Right ventricle myocardium superior (tissue), 1 donor: Measurements from ENCODE around the gene BAIAP2L1. TPM values are rescaled to one million over a fixed set of nuclear protein-coding genes. Genes with fewer than 3 reads are reported as not detected.

Source experiments
- ATAC-seq: fragments of 200-7000 bp; cut with Tn5 transposase; one replicate; pipeline ENCODE4 v1.9.1; 2020; ENCODE audit warnings: mild to moderate bottlenecking; ENCODE audit not compliant: poor library complexity
- DNase-seq: peaks from one replicate; pipeline ENCODE4 v3.0.0-alpha.2; 2020
- intact Hi-C: fragments of 100-400 bp; cut with DNase I; formaldehyde crosslinking; loops from one replicate; pipeline ENCODE4 v1.11.2; 2022
- total RNA-seq: library from RNA; stranded (reverse); fragmentation: NEBNext Ultra II Directional; extraction: Animal tissue kit (Norgen Biotek cat#: 25700); gene quantifications from one replicate; pipeline ENCODE4 v1.2.1, GENCODE V29; 2021
- donor health status: DM: no; HTN: yes; CAD: no; lungs with severe emphysema.

Gene BAIAP2L1
- total RNA-seq, 1 donor from 2014 or later, result 1.6 TPM

GRCh38 chr7:98254951-98255610 is 145.8 kb downstream of the BAIAP2L1 start:
- intact Hi-C loops, result no loop called here
- ATAC-seq (no peak), DNase-seq (no peak)

- ATAC-seq, result no peak
Observed at GRCh38 chr7:98254516-98254915, 146.4 kb downstream of the BAIAP2L1 start.

GRCh38 chr7:98252425-98253054 is 148.3 kb downstream of the BAIAP2L1 start:
- intact Hi-C loops, result no loop called here
- DNase-seq (no peak), ATAC-seq (no peak)

More at GRCh38 chr7:98254516-98254915, 146.4 kb downstream of the BAIAP2L1 start:
- intact Hi-C loops, result no loop called here
- no peak for DNase-seq

- peak; percentile 100 for ATAC-seq
- peak; percentile 98 for DNase-seq
- intact Hi-C loops, result no loop called here
Observed at GRCh38 chr7:98251601-98252424, 149.1 kb downstream of the BAIAP2L1 start, which contains the start of gene TECPR1. TECPR1 (minus strand) TSS chr7:98252232; CDS start chr7:98246146, 6,086 bp downstream.

GRCh38 chr7:98251231-98251600 is 149.7 kb downstream of the BAIAP2L1 start:
- DNase-seq, result no peak
- no peak for ATAC-seq
- intact Hi-C loops, result no loop called here

GRCh38 chr7:98250789-98251188 is 150.1 kb downstream of the BAIAP2L1 start:
- DNase-seq (no peak), ATAC-seq (no peak)
- intact Hi-C loops, result no loop called here

GRCh38 chr7:98249106-98249505 is 151.8 kb downstream of the BAIAP2L1 start:
- no peak for DNase-seq
- ATAC-seq, result no peak
- intact Hi-C loops, result no loop called here

- DNase-seq (no peak), ATAC-seq (no peak)
- intact Hi-C loops, result no loop called here
Observed at GRCh38 chr7:98248156-98248555, 152.7 kb downstream of the BAIAP2L1 start.

- ATAC-seq (no peak), DNase-seq (no peak)
- intact Hi-C loops, result loop anchor here (5.0 kb wide), 1 partner anchor 223 kb away; no protein-coding TSS in a partner anchor
Observed at GRCh38 chr7:98244871-98245270, 156.0 kb downstream of the BAIAP2L1 start.

- no peak for DNase-seq
- intact Hi-C loops, result loop anchor here (5.0 kb wide), 1 partner anchor 221 kb away; no protein-coding TSS in a partner anchor
Observed at GRCh38 chr7:98242934-98243333, 158.0 kb downstream of the BAIAP2L1 start.

GRCh38 chr7:98242342-98242741 is 158.5 kb downstream of the BAIAP2L1 start:
- DNase-seq (no peak), ATAC-seq (no peak)
- intact Hi-C loops, result loop anchor here (5.0 kb wide), 1 partner anchor 220 kb away; no protein-coding TSS in a partner anchor

More at GRCh38 chr7:98242934-98243333, 158.0 kb downstream of the BAIAP2L1 start:
- no peak for ATAC-seq

- no peak for DNase-seq
- intact Hi-C loops, result loop anchor here (5.0 kb wide), 1 partner anchor 219 kb away; no protein-coding TSS in a partner anchor
- no peak for ATAC-seq
Observed at GRCh38 chr7:98241674-98242241, 159.1 kb downstream of the BAIAP2L1 start.

Other genes starting within 250 kb of the BAIAP2L1 start
- gene BHLHA15, start 189.7 kb downstream of the BAIAP2L1 start, total RNA-seq, result not detected
- 16.1 TPM for gene TECPR1, start 148.9 kb downstream of the BAIAP2L1 start, total RNA-seq
- 222 TPM for gene BRI3, start 119.4 kb downstream of the BAIAP2L1 start, total RNA-seq
- gene NPTX2, start 216.2 kb upstream of the BAIAP2L1 start, total RNA-seq, result 3.4 TPM